Measurements from ENCODE around the gene NALCN. TPM values are rescaled to one million over a fixed set of nuclear protein-coding genes. Genes with fewer than 3 reads are reported as not detected.

NALCN gene
- total and polyA plus RNA-seq, 4 donors = 0.09 to 0.92 (median 0.18) TPM

GRCh38 chr13:101382086-101382485 lies 34.2 kb downstream of the NALCN start:
- Histone ChIP-seq H3K36me3 (ENCODE audit: control insufficient read depth in 4 of 4, insufficient read depth in 3 of 4, low read depth in 1 of 4, low read length in 3 of 4) (no peaks in the 10 kb centered on the region), H3K9ac (ENCODE audit: low read depth in 1 of 2, low read length in 2 of 2) (no peak overlapping the region), H3K4me3 (ENCODE audit: low read depth in 1 of 3, low read length in 3 of 3) (no peak overlapping the region), H3K9me3 (ENCODE audit: control insufficient read depth in 4 of 4, low read length in 3 of 4) (no peaks in the 10 kb centered on the region), H3K4me1 (ENCODE audit: control insufficient read depth in 4 of 4, insufficient read depth in 4 of 4, low read length in 3 of 4) (no peaks in the 10 kb centered on the region), H3K27me3 (ENCODE audit: control insufficient read depth in 4 of 4, insufficient read depth in 4 of 4, low read length in 3 of 4) (no peaks in the 10 kb centered on the region), H3K27ac (ENCODE audit: low read depth in 1 of 2, low read length in 2 of 2) (no peak overlapping the region)
- DNase-seq (ENCODE audit: low spot score) = no peak
- WGBS = 28% methylated on average over 2 of the region's 2 CpGs
- TF ChIP-seq NR2F2 (IDR thresholded peaks at IDR 0.05) (no peak), RAD21 (IDR thresholded peaks at IDR 0.05) (no peak), HNF4G (IDR thresholded peaks at IDR 0.05) (no peak), TAF1 (conservative IDR thresholded peaks at IDR 0.05) (no peak), GABPA (IDR thresholded peaks at IDR 0.05 in 1 of 2, conservative IDR thresholded peaks at IDR 0.05 in 1 of 2) (no peak), MAX (IDR thresholded peaks at IDR 0.05) (no peak), YY1 (IDR thresholded peaks at IDR 0.05) (no peak), JUND (IDR thresholded peaks at IDR 0.05) (no peak), REST (IDR thresholded peaks at IDR 0.05) (no peak), FOXA1 (IDR thresholded peaks at IDR 0.05) (no peak)

- no peak for TF ChIP-seq FOXA1 (IDR thresholded peaks at IDR 0.05)
- no peak for TF ChIP-seq ZBTB33 (IDR thresholded peaks at IDR 0.05)
- TF ChIP-seq CTCF (IDR thresholded peaks at IDR 0.05; ENCODE audit: low read depth, low read length, missing input control) = no peak
- TF ChIP-seq YY1 (IDR thresholded peaks at IDR 0.05) = no peak
- no peak for TF ChIP-seq JUND (IDR thresholded peaks at IDR 0.05)
- 50% methylated on average over 3 of the region's 3 CpGs for WGBS
- H3K9ac ChIP-seq (ENCODE audit: low read depth in 1 of 2, low read length in 2 of 2) = no peak overlapping the region
- H3K9me3 ChIP-seq (ENCODE audit: control insufficient read depth in 4 of 4, low read length in 3 of 4) = no peaks in the 10 kb centered on the region
- no peaks in the 10 kb centered on the region for H3K36me3 ChIP-seq (ENCODE audit: control insufficient read depth in 4 of 4, insufficient read depth in 3 of 4, low read depth in 1 of 4, low read length in 3 of 4)
- no peak overlapping the region for H3K27ac ChIP-seq (ENCODE audit: low read depth in 1 of 2, low read length in 2 of 2)
- H3K4me3 ChIP-seq (ENCODE audit: low read depth in 1 of 3, low read length in 3 of 3) = no peak overlapping the region
- no peak for DNase-seq (ENCODE audit: low spot score)
- H3K27me3 ChIP-seq (ENCODE audit: control insufficient read depth in 4 of 4, insufficient read depth in 4 of 4, low read length in 3 of 4) = no peaks in the 10 kb centered on the region
- no peaks in the 10 kb centered on the region for H3K4me1 ChIP-seq (ENCODE audit: control insufficient read depth in 4 of 4, insufficient read depth in 4 of 4, low read length in 3 of 4)
Observed at GRCh38 chr13:101360525-101360924, 55.8 kb downstream of the NALCN start.

Measured in liver (tissue), 9 donors.